ENCODE results near the gene CFAP74. TPM values are rescaled to one million over a fixed set of nuclear protein-coding genes. Genes with fewer than 3 reads are reported as not detected.

The CFAP74 gene
- total and polyA plus RNA-seq, 2 of the 13 experiments (the other 11 are each of a cell fraction or from before 2014, with no cell fraction given): 0.27 to 0.62 TPM

DNA sequence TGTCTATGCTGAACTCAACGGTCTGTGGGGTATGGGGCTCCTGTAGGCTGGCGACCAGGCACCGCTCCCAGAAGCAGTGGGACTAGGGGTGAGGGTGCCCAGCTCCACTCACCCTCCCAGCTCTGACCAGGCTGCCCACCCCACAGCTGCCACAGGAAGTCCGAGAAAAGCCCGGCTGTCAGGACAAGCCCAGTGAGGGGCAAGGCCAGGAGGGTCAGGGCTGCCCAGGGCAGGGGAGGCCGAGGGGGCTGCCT is 81.0 kb downstream of the CFAP74 start (continued):
- TF ChIP-seq, protein P1, sequence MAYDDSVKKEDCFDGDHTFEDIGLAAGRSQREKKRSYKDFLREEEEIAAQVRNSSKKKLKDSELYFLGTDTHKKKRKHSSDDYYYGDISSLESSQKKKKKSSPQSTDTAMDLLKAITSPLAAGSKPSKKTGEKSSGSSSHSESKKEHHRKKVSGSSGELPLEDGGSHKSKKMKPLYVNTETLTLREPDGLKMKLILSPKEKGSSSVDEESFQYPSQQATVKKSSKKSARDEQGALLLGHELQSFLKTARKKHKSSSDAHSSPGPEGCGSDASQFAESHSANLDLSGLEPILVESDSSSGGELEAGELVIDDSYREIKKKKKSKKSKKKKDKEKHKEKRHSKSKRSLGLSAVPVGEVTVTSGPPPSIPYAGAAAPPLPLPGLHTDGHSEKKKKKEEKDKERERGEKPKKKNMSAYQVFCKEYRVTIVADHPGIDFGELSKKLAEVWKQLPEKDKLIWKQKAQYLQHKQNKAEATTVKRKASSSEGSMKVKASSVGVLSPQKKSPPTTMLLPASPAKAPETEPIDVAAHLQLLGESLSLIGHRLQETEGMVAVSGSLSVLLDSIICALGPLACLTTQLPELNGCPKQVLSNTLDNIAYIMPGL (CRISPR knock-in tag; IDR thresholded peaks at IDR 0.05; ENCODE audit: borderline replicate concordance in 1 of 2, low read depth in 1 of 2): no peak
- no peak for TF ChIP-seq ZNF337 (CRISPR knock-in tag; IDR thresholded peaks at IDR 0.05; ENCODE audit: borderline replicate concordance, low read depth)
- TF ChIP-seq ASH2L (IDR thresholded peaks at IDR 0.05; ENCODE audit: insufficient read length, low read depth, low read length): no peak
- TF ChIP-seq ZNF775 (CRISPR knock-in tag; IDR thresholded peaks at IDR 0.05; ENCODE audit: borderline replicate concordance): no peak
- 0 out of 2 replicates have a peak, but pooled peaks have one; percentile 41 for TF ChIP-seq ZNF564 (CRISPR knock-in tag; IDR thresholded peaks at IDR 0.05)
- no peak for TF ChIP-seq ZNF251 (CRISPR knock-in tag; IDR thresholded peaks at IDR 0.05)
- no peak for TF ChIP-seq ZNF292 (CRISPR knock-in tag; IDR thresholded peaks at IDR 0.05; ENCODE audit: borderline replicate concordance, low read depth)
- no peak for TF ChIP-seq PCBP2 (optimal IDR thresholded peaks at IDR 0.05; ENCODE audit: low read depth, low read length, poor library complexity, severe bottlenecking)

DNA sequence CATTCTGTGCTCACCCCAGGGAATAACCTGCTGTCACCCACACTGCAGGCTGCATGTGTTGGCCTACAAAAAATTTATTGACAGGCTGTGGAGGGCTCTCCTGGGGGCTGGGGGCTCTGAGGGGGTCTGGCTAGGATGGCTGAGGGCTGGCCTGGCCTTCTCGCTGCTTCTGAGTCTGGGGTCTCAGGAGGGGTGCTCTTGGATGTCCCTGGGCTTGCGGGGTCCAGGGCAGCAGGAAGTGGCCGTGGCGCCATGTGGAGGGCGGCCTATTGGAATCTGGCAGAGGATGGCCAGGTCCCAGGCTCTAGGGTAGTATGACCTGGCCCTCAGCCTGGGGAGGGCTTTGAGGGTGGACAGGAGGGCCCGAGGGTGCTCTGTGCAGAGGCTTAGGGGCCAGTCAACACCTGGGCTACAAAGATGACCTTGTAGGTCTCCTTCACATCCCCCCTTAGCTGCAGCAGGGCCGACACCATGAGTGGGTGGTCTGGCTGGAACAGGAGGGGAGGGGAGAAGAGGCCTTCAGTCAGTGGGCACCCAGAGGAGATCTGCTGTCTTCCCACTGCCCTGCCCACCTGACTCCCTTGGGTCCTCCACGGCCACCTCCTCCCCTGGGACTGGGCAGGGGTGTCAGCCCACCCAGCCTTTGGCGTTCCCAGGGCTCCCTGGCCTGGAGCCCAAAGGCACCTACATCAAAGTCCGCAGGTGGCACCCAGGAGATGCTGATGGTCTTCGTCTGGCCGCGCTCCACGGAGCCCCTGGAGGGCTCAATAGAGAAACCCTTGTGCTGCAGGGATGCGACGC is 81.5 kb downstream of the CFAP74 start:
- ChIA-PET POLR2A (interaction anchor here (1.6 to 3.3 kb wide), 3 partner anchors 14 to 20 kb away, joined by 9 to 55 read pairs (median 18); no protein-coding TSS in a partner anchor), CTCF (ENCODE audit: low intra/inter-chr PET ratio, low total read pairs) (no interaction called here)
- ATAC-seq (no peak), DNase-seq (ENCODE audit: low spot score) (no peak), FAIRE-seq (no peak)
- Histone ChIP-seq H3K27me3 (ENCODE audit: control insufficient read depth in 1 of 2, insufficient read depth in 2 of 2, low read length in 2 of 2) (peaks cover 19 to 28% of the 10 kb centered on the region in 2 experiments; a peak in 4 of 5 replicates), H3K9me3 (ENCODE audit: low read length) (no peaks in the 10 kb centered on the region), H3K4me2 (ENCODE audit: low read depth, low read length) (peak overlapping the region; percentile 90), H3K27ac (ENCODE audit: extremely low read length, insufficient read depth, low read length) (peak overlapping the region; percentile 80), H3K9ac (ENCODE audit: insufficient read depth, low read depth, low read length) (peak overlapping the region; percentile 70), H4K20me1 (ENCODE audit: insufficient read depth, low read length) (no peaks in the 10 kb centered on the region), H3K79me2 (ENCODE audit: insufficient read depth, low read length) (no peaks in the 10 kb centered on the region), H2AFZ (ENCODE audit: low read length) (no peak overlapping the region), H3K36me3 (replicated peaks in 1 of 2; ENCODE audit: control insufficient read depth in 1 of 2, insufficient read depth in 2 of 2, low read length in 2 of 2) (no peaks in the 10 kb centered on the region), H3K4me1 (ENCODE audit: insufficient read depth, low read length) (peaks cover 75% of the 10 kb centered on the region), H3K4me3 (replicated peaks in 1 of 3; ENCODE audit: insufficient read depth in 1 of 3, low read depth in 2 of 3, low read length in 3 of 3) (peak overlapping the region in 2 of 3 experiments; percentile 60 to 73; a peak in 3 of 6 replicates)
- no TSS peak for BruUV-seq (replicated peaks)
- in situ Hi-C loops (cut with HindIII; ENCODE audit: extremely low pct_ligation_motif_present, low pct_unique_long_range_greater_than_20kb): no loop called here
- intact Hi-C loops (cut with micrococcal nuclease; ENCODE audit: unreplicated experiment): no loop called here
- 80% methylated on average over 9 of the region's 16 CpGs for WGBS (ENCODE audit: low lambda C conversion rate)
- peak; percentile 8 for TF ChIP-seq AGO1 (IDR thresholded peaks at IDR 0.05; ENCODE audit: low read depth, low read length, poor library complexity, severe bottlenecking)
- 0 out of 2 replicates have a peak, but pooled peaks have one; percentile 49 for TF ChIP-seq HES4 (CRISPR knock-in tag; IDR thresholded peaks at IDR 0.05; ENCODE audit: borderline replicate concordance)
- no peak for TF ChIP-seq ZBTB20 (CRISPR knock-in tag; IDR thresholded peaks at IDR 0.05; ENCODE audit: borderline replicate concordance, low read depth)
- TF ChIP-seq, protein P2, sequence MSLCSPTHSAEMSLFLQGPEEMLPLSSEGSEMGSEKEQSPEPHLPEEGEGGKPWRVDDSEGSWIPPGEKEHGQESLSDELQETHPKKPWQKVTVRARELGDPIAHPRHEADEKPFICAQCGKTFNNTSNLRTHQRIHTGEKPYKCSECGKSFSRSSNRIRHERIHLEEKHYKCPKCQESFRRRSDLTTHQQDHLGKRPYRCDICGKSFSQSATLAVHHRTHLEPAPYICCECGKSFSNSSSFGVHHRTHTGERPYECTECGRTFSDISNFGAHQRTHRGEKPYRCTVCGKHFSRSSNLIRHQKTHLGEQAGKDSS (CRISPR knock-in tag; IDR thresholded peaks at IDR 0.05; ENCODE audit: borderline replicate concordance, low read depth): no peak
- TF ChIP-seq, protein P3, sequence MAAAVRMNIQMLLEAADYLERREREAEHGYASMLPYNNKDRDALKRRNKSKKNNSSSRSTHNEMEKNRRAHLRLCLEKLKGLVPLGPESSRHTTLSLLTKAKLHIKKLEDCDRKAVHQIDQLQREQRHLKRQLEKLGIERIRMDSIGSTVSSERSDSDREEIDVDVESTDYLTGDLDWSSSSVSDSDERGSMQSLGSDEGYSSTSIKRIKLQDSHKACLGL (CRISPR knock-in tag; IDR thresholded peaks at IDR 0.05): 0 out of 2 replicates have a peak, but pooled peaks have one; percentile 41
- TF ChIP-seq ZNF747 (CRISPR knock-in tag; IDR thresholded peaks at IDR 0.05; ENCODE audit: borderline replicate concordance): 0 out of 2 replicates have a peak, but pooled peaks have one; percentile 68
- TF ChIP-seq, protein P4, sequence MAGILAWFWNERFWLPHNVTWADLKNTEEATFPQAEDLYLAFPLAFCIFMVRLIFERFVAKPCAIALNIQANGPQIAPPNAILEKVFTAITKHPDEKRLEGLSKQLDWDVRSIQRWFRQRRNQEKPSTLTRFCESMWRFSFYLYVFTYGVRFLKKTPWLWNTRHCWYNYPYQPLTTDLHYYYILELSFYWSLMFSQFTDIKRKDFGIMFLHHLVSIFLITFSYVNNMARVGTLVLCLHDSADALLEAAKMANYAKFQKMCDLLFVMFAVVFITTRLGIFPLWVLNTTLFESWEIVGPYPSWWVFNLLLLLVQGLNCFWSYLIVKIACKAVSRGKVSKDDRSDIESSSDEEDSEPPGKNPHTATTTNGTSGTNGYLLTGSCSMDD (CRISPR knock-in tag; IDR thresholded peaks at IDR 0.05): no peak
- TF ChIP-seq ZNF891 (CRISPR knock-in tag; IDR thresholded peaks at IDR 0.05): no peak
- TF ChIP-seq ZMYM2 (CRISPR knock-in tag; IDR thresholded peaks at IDR 0.05): 0 out of 2 replicates have a peak, but pooled peaks have one; percentile 10

Measured in HepG2 (cell line).